ENCODE data around the gene EZH2. TPM values are rescaled to one million over a fixed set of nuclear protein-coding genes. Genes with fewer than 3 reads are reported as not detected.

The EZH2 gene
- total and polyA plus RNA-seq, 7 donors: 0.71 to 14.6 (median 1.9) TPM

GRCh38 chr7:148914208-148914777 is 30.2 kb upstream of the EZH2 start:
- intact Hi-C loops (cut with DNase I): no loop called here
- no peak overlapping the region for H3K4me3 ChIP-seq
- H3K9me3 ChIP-seq: no peaks in the 10 kb centered on the region
- peaks cover 0 to 4% (median 0%) of the 10 kb centered on the region in 3 donors for H3K27me3 ChIP-seq
- TF ChIP-seq EP300 (IDR thresholded peaks at IDR 0.05) (no peak), CTCF (IDR thresholded peaks at IDR 0.05) (no peak), POLR2AphosphoS5 (IDR thresholded peaks at IDR 0.05) (no peak), POLR2A (IDR thresholded peaks at IDR 0.05) (no peak)
- no peak for DNase-seq
- H3K36me3 ChIP-seq: no peaks in the 10 kb centered on the region
- WGBS, 2 donors: 69 to 71% methylated on average over 10 of the region's 10 CpGs
- H3K27ac ChIP-seq: no peak overlapping the region
- H3K4me1 ChIP-seq: no peaks in the 10 kb centered on the region

- TF ChIP-seq POLR2A (IDR thresholded peaks at IDR 0.05) (no peak), CTCF (IDR thresholded peaks at IDR 0.05) (no peak), POLR2AphosphoS5 (IDR thresholded peaks at IDR 0.05) (no peak), EP300 (IDR thresholded peaks at IDR 0.05) (no peak)
- Histone ChIP-seq H3K4me3 (no peak overlapping the region), H3K27me3 (peaks cover 0 to 17% (median 0%) of the 10 kb centered on the region in 3 donors), H3K27ac (no peak overlapping the region), H3K36me3 (no peaks in the 10 kb centered on the region), H3K4me1 (no peaks in the 10 kb centered on the region), H3K9me3 (no peaks in the 10 kb centered on the region)
- no peak for DNase-seq
- 64 to 78% methylated on average over 8 of the region's 8 CpGs for WGBS, 2 donors
- intact Hi-C loops (cut with DNase I): no loop called here
Observed at GRCh38 chr7:148912758-148913541, 28.9 kb upstream of the EZH2 start.

GRCh38 chr7:148912151-148912550 is 28.1 kb upstream of the EZH2 start:
- no peak overlapping the region for H3K4me3 ChIP-seq
- H3K4me1 ChIP-seq: no peaks in the 10 kb centered on the region
- H3K27ac ChIP-seq: no peak overlapping the region
- DNase-seq: no peak
- no peak for TF ChIP-seq POLR2AphosphoS5 (IDR thresholded peaks at IDR 0.05)
- no peak for TF ChIP-seq CTCF (IDR thresholded peaks at IDR 0.05)
- no peak for TF ChIP-seq POLR2A (IDR thresholded peaks at IDR 0.05)
- TF ChIP-seq EP300 (IDR thresholded peaks at IDR 0.05): no peak
- H3K9me3 ChIP-seq: no peaks in the 10 kb centered on the region
- peaks cover 0 to 18% (median 0%) of the 10 kb centered on the region in 3 donors for H3K27me3 ChIP-seq
- no peaks in the 10 kb centered on the region for H3K36me3 ChIP-seq
- WGBS, 2 donors: 83 to 85% methylated on average over 4 of the region's 4 CpGs
- intact Hi-C loops (cut with DNase I): no loop called here

- no peaks in the 10 kb centered on the region for H3K36me3 ChIP-seq
- no peak overlapping the region for H3K27ac ChIP-seq
- peaks cover 0 to 18% (median 0%) of the 10 kb centered on the region in 3 donors for H3K27me3 ChIP-seq
- WGBS, 2 donors: 83 to 93% methylated on average over 1 of the region's 1 CpG
- TF ChIP-seq EP300 (IDR thresholded peaks at IDR 0.05): no peak
- TF ChIP-seq CTCF (IDR thresholded peaks at IDR 0.05): no peak
- no peak for TF ChIP-seq POLR2A (IDR thresholded peaks at IDR 0.05)
- no peak for TF ChIP-seq POLR2AphosphoS5 (IDR thresholded peaks at IDR 0.05)
- DNase-seq: no peak
- H3K9me3 ChIP-seq: no peaks in the 10 kb centered on the region
- no peak overlapping the region for H3K4me3 ChIP-seq
- intact Hi-C loops (cut with DNase I): no loop called here
- no peaks in the 10 kb centered on the region for H3K4me1 ChIP-seq
Observed at GRCh38 chr7:148911626-148912025, 27.5 kb upstream of the EZH2 start.

Data from sigmoid colon (tissue), 7 donors.